Measurements from ENCODE around the gene CACYBP.

DNA sequence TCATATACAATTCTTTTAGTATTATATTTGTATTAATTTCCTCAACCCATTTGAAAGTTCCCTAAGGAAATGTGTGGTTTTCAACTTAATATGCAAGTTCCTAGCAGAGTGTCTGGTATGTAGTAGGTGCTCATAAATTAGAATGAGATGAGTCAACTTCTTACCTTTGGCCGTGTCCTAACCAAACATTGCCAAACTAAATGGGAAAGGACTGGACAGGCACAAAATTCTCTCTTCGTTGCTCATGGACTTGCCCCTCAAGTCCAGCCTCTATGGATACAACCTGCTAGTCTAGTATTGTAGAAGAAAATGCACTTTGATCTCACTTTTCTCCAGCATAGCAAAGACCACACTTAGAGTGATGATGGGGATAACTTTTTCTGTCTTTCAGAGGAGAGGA is 35.0 kb downstream of the CACYBP start:
- no peak for TF ChIP-seq POLR2A (IDR thresholded peaks at IDR 0.05; ENCODE audit: low read depth, low read length)
- no peak for TF ChIP-seq POLR2AphosphoS5 (IDR thresholded peaks at IDR 0.05; ENCODE audit: low read depth, low read length)
